Upper lobe of left lung (tissue), 6 donors: ENCODE results near the gene S100A10. TPM values are rescaled to one million over a fixed set of nuclear protein-coding genes. Genes with fewer than 3 reads are reported as not detected.
A peak's percentile ranks its signal among the peaks of the same experiment; 100 is the strongest.

Experiments
- ATAC-seq, 2 donors: fragments of 200-7000 bp; cut with Tn5 transposase; one replicate each; pipeline ENCODE4 v1.9.1; 2022; ENCODE audit warnings: mild to moderate bottlenecking in 2 of 2, moderate library complexity in 2 of 2; ENCODE audit not compliant: low FRiP score in 2 of 2
- DNase-seq, 2 donors: peaks; one replicate each; pipeline ENCODE4 v3.0.0-alpha.2; 2019 to 2020
- H3K27ac ChIP-seq, 4 donors: fragments of 200-600 bp; sonication (generic); one replicate each; pipeline ENCODE4 v1.5.1; 2016 to 2019
- H3K27me3 ChIP-seq, 4 donors: fragments of 200-600 bp; sonication (generic); one replicate each; pipeline ENCODE4 v1.5.1; 2017 to 2019
- H3K36me3 ChIP-seq, 4 donors: fragments of 200-600 bp; sonication (generic); one replicate each; pipeline ENCODE4 v1.5.1; 2016 to 2019
- H3K4me1 ChIP-seq, 4 donors: fragments of 200-600 bp; sonication (generic); one replicate each; pipeline ENCODE4 v1.5.1; 2018 to 2019
- H3K4me3 ChIP-seq, 4 donors: fragments of 200-600 bp; sonication (generic); one replicate each; pipeline ENCODE4 v1.5.1; 2017 to 2019; ENCODE audit warnings: mild to moderate bottlenecking in 2 of 4, moderate library complexity in 1 of 4
- H3K9me3 ChIP-seq, 4 donors: fragments of 200-600 bp; sonication (generic); one replicate each; pipeline ENCODE4 v1.5.1; 2018 to 2019
- CTCF ChIP-seq, 6 experiments: fragments of 450-650 bp in 4 of 6; fragments of 200-600 bp in 2 of 6; sonication (generic) in 2 of 6; IDR thresholded peaks; one replicate each; pipeline ENCODE4 v1.5.1; 2016 to 2019; ENCODE audit warnings: antibody characterized with exemption in 6 of 6
- EP300 ChIP-seq, 4 donors: sonication (generic); formaldehyde crosslinking; IDR thresholded peaks; one replicate each; pipeline ENCODE4 v1.5.1; 2017; ENCODE audit warnings: antibody characterized with exemption in 4 of 4, control low read depth in 2 of 4
- POLR2A ChIP-seq, 4 donors: fragments of 450-650 bp; IDR thresholded peaks; one replicate each; pipeline ENCODE4 v1.5.1; 2016 to 2017; ENCODE audit warnings: antibody characterized with exemption in 4 of 4, mild to moderate bottlenecking in 2 of 4
- POLR2AphosphoS5 ChIP-seq, 2 donors: sonication (generic); formaldehyde crosslinking; IDR thresholded peaks; one replicate each; pipeline ENCODE4 v1.5.1; 2017; ENCODE audit warnings: antibody characterized with exemption in 2 of 2
- WGBS, 2 donors: methylation state at CpG; one replicate each; pipeline ENCODE4 v1.1.5; 2017 to 2018; 5-methylcytosine and 5-hydroxymethylcytosine counted together
- total RNA-seq, 6 donors: library from RNA; depleted of rRNA in 4 of 6; stranded (reverse); fragments of >200 nt in 4 of 6; gene quantifications; one replicate each; pipeline versions ENCODE4 v1.1.0 to v1.2.1, GENCODE V29; 2016 to 2021
- donor health status: DM: no; HTN: no; CAD: no; lungs with moderate emphysema.
- donor health status: DM: no; HTN: yes; CAD: no; lungs with severe emphysema.

Gene S100A10
- total RNA-seq: 100 to 1,000 TPM in 5 of 6 donors, 10 to 100 TPM in 1; 79.6 to 785 (median 432) TPM

- no peaks in the 10 kb centered on the region for H3K36me3 ChIP-seq
- H3K4me1 ChIP-seq: peaks cover 40 to 57% (median 47%) of the 10 kb centered on the region in 4 donors
Measured at GRCh38 chr1:151993734-151994496, at the start of gene S100A10. Gene S100A10 (minus strand): TSS chr1:151993859. CDS start chr1:151986230, 7,629 bp downstream.

GRCh38 chr1:152042030-152042429 lies 48.4 kb upstream of the S100A10 start:
- Histone ChIP-seq H3K27me3 (no peaks in the 10 kb centered on the region), H3K36me3 (no peaks in the 10 kb centered on the region), H3K4me3 (no peak overlapping the region), H3K27ac (no peak overlapping the region), H3K9me3 (no peaks in the 10 kb centered on the region), H3K4me1 (peaks cover 5 to 27% (median 22%) of the 10 kb centered on the region in 4 donors)
- DNase-seq: no peak
- 65 to 70% methylated on average over 1 of the region's 1 CpG for WGBS, 2 donors
- no peak for ATAC-seq
- TF ChIP-seq EP300 (IDR thresholded peaks at IDR 0.05) (no peak), CTCF (IDR thresholded peaks at IDR 0.05) (no peak), POLR2A (IDR thresholded peaks at IDR 0.05) (no peak), POLR2AphosphoS5 (IDR thresholded peaks at IDR 0.05) (no peak)

More at GRCh38 chr1:151993734-151994496, at the start of gene S100A10:
- H3K27ac ChIP-seq: peak within 1 kb of the TSS; percentile 93 to 99 (median 96)
- ATAC-seq: peak; percentile 87 to 89
- 6% methylated on average over 23 of the region's 69 CpGs; no CpG with 5 or more reads in 1 of the 2 donors for WGBS, 2 donors
- peak within 1 kb of the TSS; percentile 59 to 92 (median 72) for H3K4me3 ChIP-seq
- DNase-seq: peak; percentile 82 to 96
- H3K9me3 ChIP-seq: no peaks in the 10 kb centered on the region
- TF ChIP-seq POLR2A (IDR thresholded peaks at IDR 0.05): peak in 3 of 4 donors; percentile 86 to 92 (median 91)
- TF ChIP-seq CTCF (IDR thresholded peaks at IDR 0.05): peak in 1 of 6 experiments; percentile 6
- TF ChIP-seq EP300 (IDR thresholded peaks at IDR 0.05): peak in 1 of 4 donors; percentile 31
- peak; percentile 82 to 96 for TF ChIP-seq POLR2AphosphoS5 (IDR thresholded peaks at IDR 0.05)
- no peaks in the 10 kb centered on the region for H3K27me3 ChIP-seq

- no peak for DNase-seq
Measured at GRCh38 chr1:152039886-152040285, 46.2 kb upstream of the S100A10 start.

GRCh38 chr1:152039461-152039860 lies 45.8 kb upstream of the S100A10 start:
- TF ChIP-seq POLR2AphosphoS5 (IDR thresholded peaks at IDR 0.05): no peak
- TF ChIP-seq CTCF (IDR thresholded peaks at IDR 0.05): no peak
- no peak for TF ChIP-seq POLR2A (IDR thresholded peaks at IDR 0.05)
- TF ChIP-seq EP300 (IDR thresholded peaks at IDR 0.05): no peak
- WGBS, 2 donors: 91 to 98% methylated on average over 1 of the region's 1 CpG
- Histone ChIP-seq H3K4me3 (no peak overlapping the region), H3K27me3 (no peaks in the 10 kb centered on the region), H3K36me3 (no peaks in the 10 kb centered on the region), H3K27ac (peak overlapping the region in 3 of 4 donors; percentile 13 to 98 (median 95)), H3K4me1 (peaks cover 10 to 34% (median 30%) of the 10 kb centered on the region in 4 donors), H3K9me3 (no peaks in the 10 kb centered on the region)
- no peak for ATAC-seq
- DNase-seq: no peak

More at GRCh38 chr1:152039886-152040285, 46.2 kb upstream of the S100A10 start:
- no peaks in the 10 kb centered on the region for H3K9me3 ChIP-seq
- WGBS, 2 donors: 65 to 76% methylated on average over 1 of the region's 1 CpG
- no peak for ATAC-seq
- H3K4me1 ChIP-seq: peaks cover 7 to 29% (median 26%) of the 10 kb centered on the region in 4 donors
- H3K27ac ChIP-seq: no peak overlapping the region
- TF ChIP-seq CTCF (IDR thresholded peaks at IDR 0.05) (no peak), POLR2AphosphoS5 (IDR thresholded peaks at IDR 0.05) (no peak), EP300 (IDR thresholded peaks at IDR 0.05) (no peak)
- no peak overlapping the region for H3K4me3 ChIP-seq
- no peaks in the 10 kb centered on the region for H3K27me3 ChIP-seq
- no peaks in the 10 kb centered on the region for H3K36me3 ChIP-seq
